Measurements from ENCODE around the gene RETN.

RETN gene

DNA sequence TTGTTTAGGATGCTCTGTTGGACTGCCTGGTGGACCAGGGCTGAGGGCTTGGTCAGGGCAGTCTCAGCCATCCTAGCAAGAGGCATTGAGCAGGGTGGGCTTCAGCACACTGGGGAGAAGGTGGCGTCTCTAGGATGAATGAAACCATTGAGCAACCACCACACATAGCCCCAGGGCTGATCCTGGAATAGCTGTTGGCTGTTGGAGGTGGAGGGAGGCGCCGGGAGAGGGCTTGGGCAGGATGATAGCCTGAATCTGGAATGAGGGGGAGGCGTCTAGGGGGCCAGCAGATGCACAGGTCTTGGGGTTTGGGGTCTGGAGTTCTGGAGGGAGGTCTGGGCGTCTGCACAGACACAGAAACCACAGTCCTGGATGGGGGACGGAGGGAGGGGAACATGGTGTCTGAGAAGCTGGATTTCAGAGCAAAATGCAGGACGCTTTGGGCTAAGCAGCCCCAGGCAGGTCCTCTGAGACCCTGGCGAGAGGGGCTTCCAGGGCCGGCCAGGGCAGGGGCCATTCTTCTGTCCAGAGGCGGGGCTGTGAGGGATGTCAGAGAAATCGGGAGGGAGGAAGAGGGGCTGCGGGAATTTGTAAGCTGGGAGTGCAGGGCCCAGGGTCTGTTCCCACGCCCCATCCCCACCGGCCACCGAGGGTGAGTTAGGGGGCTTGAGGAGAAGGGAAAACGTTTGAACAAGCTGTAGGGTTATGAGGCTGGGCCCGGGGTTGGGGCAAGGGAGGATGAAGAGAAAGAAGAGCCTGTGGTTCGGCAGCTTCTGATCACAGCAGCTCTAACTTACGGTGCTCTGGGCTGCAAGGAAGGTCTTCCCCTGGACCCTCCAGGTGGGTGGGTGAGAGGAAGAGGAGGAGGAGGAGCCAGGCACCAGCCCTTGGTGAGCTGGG is 16.9 kb downstream of the RETN start:
- no peak for FAIRE-seq

DNA sequence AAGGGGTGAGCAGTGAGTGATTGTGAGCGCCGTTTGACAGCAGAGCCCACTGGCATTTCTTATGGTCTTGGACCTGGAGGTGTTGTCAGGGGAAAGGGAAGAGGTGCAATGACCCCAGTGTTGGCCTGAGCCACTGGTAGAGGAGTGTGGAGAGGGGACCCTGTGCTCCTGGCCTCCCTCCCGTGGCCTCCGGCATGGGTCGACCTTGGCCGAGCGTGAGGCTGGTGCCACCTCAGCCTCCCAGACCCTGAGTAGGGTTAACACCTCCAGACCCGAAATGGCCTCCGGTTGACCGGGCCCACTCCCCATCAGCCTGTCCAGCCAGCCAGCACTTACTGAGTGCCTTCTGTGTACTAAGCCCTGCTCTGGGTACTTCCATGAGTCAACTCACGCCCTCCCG is 18.3 kb downstream of the RETN start:
- FAIRE-seq, result no peak

DNA sequence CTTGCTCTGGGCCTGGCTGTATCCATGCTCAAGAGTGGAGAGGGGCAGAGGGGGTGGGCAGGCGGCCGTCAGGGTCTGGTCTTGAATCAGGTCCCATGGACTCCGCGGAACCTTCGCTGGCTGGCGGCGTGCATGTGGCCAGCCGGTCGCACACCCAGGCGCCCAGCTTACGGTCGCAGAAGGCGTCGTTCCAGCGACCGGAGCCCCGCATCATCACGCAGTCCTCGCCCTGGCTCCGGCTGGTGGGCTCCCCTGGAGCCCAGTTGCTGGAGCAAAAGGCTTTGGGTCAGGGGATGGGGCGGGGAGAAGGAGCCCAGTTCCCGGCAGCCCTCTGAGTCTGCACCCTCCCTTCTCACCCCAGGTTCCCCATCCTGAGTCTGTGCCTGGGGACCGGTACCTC is 20.3 kb downstream of the RETN start:
- FAIRE-seq, result no peak

DNA sequence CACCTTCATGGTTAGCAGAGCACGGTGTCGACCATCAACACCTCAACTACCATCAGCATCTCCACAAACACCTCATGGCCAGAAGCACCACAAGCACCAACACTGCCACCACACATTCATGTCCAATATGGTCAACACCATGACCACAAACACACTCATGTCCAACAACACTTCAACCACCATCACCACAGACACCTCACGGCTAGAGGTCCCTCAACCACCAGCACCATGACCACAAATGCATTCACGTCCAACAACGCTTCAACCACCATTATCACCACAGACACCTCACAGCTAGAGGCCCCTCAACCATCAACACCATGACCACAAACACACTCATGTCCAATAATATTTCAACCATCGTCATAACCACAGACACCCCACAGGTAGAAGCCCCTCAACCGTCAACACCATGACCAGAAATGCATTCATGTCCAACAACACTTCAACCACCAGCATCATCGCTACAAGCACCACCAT is 22.0 kb downstream of the RETN start:
- no peak for FAIRE-seq

DNA sequence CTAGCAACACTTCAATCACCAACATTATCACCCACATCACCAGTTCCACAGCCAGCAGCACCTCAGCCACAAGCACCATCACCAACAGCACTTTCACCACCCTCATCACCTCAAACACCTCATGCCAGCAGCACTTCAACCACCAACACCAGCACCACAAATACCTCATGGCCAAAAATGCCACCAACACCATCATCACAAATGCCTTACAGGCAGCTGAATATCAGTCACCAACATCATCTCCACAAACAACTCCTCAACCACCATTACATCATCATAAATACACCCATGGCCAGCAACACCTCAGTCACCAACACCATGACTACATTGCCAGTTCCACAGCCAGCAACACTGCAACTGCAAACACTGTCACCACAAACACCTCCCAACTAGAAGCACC is 22.6 kb downstream of the RETN start:
- no peak for FAIRE-seq

DNA sequence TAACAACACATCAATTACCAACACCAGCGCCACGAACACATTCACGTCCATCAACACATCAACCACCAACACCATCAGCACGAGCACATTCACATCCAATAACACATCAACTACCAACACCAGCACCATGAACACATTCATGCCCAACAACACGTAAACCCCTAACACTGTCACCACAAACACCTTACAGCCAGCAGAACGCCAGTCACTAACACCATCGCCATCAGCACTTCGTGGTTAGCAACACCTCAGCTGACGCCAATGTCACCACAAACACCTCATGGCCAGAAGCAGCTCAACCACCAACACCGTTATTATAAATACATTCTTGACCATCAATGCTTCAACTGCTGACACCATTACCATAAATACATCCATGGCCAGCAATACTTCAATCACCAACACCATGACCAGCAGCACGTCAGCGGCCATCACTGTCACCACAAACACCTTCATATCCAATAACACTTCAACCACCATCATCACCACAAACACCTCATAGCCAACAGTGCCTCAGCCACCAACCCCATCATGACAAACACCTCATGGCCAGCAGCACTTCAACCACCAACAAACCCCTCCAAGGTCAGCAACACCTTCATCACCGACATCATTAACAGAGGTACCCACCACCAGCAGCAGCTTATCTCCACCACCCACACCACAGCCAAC is 23.7 kb downstream of the RETN start:
- no peak for FAIRE-seq

DNA sequence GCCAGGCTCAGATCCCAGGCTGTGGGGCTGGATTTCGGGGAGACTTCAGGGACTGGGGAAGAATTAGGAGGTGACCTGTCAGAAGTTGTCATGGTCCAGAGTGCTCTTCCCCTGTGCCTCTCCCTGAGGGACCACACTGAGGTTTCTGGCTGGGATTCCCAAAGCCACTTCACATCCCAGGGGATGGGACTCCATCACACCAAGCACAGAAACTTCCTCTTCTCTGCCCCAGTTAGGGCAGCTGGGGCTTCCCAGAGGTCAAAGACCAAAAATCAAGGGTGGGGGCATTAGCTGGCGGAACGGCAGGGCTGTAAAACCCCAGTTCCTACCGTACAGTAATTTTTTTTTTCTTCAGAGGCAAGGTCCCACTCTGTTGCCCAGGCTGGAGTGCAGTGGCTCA is 25.6 kb downstream of the RETN start:
- no peak for FAIRE-seq

DNA sequence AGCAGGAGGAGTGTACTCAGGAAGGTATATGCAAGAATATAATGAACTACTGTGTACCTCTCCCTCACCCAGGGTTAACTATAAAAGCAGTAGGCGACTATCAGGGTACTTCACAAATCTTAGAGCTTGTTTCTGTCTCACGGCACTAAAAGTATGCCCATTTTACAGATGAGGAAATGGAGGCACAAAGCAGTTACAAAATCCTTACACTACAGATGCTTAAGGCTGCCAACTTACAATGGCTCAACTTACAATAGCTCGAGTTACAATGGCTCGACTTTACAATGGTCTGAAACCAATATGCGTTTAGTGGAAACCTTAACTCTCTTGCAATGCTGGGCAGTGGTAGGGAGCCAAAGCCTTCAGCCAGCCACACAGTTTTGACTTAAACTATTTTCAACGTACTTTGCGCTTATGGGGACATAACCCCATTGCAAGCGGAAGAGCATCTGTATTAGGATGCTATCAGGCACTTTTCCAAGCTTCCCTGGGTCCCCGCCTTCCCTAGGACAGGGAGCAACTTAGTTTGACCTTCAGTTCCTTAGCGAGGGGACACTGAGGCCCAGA is 29.0 kb downstream of the RETN start:
- FAIRE-seq, result no peak

DNA sequence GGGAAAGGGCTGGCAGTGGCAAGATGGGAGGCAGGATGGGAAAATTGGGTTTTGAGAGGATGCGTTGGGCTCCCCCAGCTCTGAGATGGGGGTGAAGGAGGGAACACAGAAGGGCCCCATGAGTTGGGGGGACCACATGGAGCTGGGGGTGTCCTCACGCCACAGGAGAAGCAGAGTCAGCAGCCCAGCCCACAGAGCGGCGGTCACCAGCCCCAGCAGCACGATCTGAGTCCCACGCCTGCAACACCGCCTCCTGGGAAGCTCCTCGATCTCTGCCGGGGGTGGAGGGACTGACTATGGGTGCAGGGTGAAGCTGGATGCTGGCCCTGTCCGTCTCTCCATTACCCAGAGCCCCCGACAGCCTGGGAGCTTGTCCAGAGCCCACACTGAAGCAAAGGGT is 29.7 kb downstream of the RETN start:
- FAIRE-seq, result no peak

DNA sequence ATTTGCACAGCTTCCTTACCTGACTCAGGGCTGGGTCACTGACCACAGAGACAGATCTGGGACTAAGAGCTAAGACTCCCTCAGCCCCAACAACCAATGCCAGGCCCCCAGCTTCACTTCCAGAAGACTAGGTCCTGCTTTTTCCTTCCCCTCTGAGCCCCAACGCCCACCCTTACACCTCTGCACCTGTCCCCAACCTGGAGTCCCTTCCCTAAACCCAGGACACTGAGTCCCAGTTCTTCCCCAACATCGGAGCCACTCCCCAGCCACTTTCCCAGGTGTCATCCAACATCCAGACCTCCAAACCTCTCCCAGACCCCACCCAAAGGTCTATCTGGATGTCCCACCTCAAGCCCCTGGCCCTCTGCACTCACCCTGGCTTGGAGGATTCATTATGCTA is 30.2 kb downstream of the RETN start:
- FAIRE-seq, result no peak

DNA sequence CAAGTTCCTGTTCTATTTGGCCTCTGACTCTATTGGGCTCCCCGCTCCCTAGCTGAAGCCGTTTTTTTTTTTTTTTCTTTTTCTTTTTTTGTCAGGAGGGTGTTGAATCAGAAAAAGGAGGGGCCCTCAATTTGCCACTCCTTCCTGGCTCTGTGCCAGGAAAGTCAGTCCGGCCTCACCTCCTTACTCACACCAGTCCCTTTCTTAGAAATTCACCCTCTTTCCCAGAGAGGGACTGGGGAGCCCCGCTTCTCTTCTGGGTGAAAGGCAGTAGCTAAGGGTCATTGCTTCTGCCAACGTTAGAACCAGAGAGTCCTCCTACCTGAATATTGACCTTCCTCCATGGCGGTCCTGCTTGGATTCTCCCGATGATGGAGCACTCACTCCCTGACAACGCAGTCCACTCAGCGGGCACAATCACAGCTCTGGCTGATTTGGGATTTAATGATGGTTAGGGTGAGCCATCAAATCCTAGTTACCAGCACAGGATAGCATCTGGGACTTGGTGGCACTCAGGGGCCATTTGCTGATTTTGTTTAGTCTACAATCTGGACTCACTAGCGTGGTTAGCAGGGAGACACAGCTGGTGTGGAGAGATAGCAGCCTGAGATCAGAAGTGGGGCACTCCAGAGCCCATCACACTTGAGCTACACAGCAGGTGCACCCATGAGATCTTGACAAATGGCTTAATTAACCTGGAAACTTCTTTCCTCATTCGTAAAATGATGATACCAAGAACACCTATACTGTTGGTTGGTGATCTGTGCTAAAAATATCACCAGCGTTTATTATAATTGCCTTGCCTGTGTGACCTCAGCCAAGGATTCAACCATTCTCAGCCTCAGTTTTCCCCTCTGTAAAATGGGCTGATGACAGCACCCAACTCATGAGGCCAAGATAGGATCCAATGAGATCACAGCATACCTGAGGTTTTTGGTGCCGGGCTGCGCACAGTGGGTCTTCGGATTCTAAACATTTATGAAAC is 30.9 kb downstream of the RETN start:
- no peak for FAIRE-seq

DNA sequence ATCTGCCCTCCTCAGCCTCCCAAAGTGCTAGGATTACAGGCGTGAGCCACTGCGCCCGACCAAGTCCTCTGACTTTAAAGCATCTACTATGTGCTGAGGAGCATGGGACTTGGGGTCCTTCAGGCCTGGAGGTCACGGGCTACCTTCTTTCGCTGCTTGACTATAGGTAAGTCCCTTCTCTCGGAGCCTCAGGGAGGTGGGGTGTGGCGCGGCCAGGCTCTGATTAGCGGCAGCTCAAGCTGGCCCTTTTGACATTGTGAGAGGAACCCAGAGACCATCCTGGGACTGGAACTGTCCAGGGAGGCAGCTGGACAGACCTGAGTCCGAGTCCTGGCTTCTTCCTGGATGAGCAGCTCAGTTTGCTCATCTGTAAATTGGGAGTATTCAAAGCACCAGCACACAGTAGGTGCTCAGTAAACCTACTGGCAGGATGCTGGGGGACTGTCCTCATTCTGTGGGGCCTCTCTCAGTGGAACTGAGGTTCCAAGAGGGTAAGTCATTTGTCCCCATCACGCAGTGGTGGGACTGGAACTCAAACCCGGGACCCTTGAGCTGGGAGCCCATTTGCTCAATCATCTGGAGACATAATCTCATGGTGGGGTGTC is 32.3 kb downstream of the RETN start:
- no peak for FAIRE-seq

DNA sequence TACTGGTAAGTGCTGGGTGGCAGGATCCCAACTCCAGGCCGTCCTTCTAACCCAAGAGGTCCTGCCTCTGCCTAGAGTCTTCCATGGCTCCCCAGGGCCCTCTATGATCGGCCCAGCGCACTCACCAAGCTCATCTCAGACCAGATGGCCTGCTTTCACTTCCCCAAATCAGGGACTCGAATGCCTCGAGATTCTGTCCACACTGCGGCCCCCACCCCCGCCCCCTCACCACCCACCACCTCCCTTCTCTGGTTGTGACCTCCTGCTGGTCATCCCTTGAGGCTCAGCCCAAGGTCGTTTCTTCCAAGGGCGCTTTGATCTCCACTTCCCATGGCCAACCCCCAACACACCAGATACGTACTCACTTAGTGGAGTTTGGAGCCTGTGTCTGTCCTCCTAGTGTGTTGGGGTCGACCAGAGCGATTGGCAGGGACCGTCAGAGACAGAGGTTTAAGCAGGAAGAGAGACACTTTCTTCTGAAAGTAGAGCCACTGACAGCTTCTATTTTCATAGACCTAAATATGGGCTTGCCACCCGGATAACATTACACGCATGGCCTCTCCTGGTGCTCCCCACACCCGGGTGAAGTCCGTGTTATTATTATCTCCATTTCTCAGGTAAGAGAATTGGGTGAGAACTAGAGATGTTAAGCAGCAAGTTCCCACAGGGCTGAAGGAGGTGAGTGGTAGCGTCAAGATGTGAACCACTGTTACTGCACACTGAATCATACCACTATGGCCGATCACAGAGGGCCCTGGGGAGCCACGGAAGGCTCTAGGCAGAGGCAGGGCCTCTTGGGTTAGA is 33.0 kb downstream of the RETN start, which contains the start of gene FCER2:
FCER2 (minus strand) TSS at position 478 of the 804 bp plus-strand sequence. CDS start 2,371 bp downstream, outside the sequence.
- no peak for FAIRE-seq

DNA sequence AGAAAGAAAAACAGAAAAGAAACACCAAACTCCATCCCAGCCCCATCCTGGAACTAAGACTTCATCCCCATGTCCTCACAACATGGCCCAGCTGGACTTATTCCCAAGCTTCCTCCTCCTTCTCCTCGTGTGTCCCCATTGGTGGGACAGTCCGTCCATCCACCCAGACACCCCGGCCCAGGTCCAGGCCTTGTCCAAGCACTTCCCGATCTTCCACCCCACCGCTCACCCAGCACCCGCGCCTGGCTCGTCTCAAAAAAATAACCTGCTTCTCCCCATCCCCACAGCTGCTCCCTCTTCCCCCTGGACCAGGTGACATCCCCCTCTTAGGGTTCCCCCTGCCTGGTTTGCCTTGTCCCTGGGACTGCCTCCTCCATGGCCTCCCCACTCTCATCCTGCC is 34.5 kb downstream of the RETN start:
- no peak for FAIRE-seq

DNA sequence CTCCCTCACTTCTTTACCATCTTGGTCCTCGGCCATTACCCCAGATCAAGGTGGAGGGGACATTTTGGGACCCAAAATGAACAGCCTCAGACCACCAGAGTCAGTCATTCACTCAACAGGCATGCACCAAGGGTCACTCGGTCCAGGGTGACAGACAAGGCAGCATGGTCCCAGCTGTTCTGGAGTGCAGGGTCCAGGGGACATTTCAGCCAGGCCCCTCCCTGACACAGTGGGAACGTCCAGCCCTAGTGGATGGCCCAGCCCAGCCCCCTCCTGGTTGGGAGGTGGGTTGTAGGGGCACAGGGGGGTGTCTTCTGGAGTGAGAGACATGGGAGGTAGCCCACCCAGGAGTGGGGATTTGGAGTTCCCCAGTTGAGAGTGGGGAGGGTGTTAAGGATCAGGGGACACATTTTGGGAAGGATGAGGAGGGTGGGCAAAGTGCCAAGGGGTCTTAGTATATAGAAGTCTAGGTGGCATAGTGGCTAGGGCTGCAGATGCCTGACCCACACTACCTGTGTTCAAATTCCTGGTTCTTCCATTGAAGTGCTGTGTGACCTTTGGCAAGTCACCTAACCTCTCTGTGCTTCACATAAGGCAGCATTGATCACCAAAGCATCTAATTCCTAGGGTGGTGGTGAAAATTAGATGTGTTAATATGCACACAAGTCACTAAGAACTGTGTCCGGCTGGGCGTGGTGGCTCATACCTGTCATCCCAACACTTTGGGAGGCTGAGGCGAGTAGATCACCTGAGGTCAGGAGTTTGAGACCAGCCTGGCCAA is 35.6 kb downstream of the RETN start:
- FAIRE-seq, result no peak

DNA sequence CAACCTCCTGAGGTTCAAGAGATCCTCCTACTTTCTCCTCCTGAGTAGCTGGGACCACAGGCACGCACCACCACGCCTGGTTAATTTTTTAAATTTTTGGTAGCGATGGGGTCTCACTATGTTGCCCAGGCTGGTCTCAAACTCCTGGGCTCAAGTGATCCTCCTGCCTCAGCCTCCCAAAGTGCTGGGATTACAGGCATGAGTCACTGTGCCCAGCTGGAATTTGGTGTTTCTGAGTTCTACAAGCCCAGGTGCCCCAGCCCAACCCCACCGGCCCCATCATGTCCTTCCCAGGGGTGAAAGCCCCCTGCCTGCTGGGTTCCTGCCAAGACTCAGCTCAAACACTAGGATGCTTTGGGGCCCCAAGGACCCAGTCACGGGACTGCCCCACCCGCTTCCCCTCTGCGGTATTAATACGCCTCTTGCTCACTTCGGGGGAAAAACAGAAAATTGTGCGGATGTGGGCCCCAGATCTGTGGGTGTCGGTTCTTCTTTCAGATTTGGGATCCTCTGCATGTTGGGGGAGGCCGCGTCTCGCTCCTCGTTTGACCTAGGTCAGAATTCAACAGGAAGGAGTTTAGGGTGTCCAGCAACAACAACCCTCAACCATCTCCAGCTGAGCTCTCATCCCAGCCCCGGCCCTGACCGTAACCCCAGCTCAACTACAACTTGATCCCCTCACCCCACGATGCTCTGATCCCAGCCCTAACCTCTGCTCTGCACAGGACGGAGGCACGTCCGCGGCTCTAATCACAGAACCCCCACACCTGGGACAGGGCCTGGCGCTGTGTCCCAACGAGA is 36.7 kb downstream of the RETN start:
- no peak for FAIRE-seq

DNA sequence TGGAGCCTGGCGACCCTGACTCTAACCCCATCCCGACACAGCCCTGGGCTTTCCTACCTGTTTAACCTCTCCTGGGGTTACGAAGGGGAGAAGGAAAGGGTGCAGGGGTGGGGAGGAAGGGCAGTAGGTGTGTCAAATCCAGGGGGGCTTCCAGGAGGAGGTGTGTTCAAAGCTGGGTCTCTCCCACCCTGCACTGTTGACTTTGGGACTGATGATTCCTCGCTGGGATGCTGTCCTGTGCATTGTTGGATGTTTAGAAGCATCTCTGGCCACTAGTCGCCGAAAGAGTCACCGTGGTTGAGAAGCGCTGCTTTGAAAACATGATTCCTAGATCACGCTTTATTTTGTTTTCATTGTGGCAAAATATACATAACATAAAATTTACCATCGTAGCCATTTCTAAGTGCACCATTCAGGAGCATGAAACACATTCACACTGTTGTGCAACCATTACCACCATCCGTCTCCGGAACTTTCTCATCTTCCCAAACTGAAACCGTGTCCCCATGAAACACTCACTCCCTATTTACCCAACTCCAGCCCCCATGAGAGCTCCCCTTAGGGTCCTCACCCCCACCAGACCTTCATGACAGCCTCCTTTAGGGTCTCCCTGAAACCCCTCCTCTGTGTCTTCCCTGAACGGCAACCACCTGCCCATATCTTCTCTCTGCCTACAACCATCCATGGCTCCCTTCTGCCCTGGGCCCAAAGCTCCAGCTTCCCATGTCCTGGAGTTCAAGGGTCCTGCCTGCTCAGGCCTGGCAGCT is 37.5 kb downstream of the RETN start:
- no peak for FAIRE-seq

DNA sequence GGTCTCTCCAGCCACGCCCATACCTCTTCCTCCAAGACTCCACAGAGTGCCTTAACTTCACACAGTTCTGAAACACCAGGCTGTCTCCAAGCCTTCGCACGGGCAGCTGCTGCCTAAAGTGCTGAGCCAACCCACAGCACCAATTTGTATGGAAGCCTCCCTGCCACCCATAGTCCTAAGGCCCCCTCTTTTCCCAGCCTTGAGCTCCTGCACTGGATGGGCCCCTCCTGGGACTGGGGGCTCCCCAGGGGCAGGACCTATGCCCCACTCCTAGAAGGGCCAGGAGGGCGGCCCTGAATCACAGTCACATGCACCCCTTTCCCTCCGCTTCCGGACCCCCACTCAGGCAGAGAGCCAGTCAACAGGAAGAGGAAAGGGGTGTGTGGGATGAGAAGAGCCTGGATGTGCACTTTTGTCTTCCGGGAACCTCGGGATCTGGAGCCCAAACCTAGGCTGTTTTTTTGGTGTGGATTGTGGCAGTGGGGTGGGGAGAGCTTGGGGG is 38.2 kb downstream of the RETN start:
- no peak for FAIRE-seq

Data from A204.1 (cell line).